Measurements from ENCODE around the gene RGS6.

RGS6 gene

GRCh38 chr14:72513965-72514659, 581.9 kb downstream of the RGS6 start:
- peak in 1 of 2 donors; percentile 7 for DNase-seq

GRCh38 chr14:72514660-72515025, 582.4 kb downstream of the RGS6 start:
- DNase-seq: no peak

GRCh38 chr14:72515779-72516770, 583.8 kb downstream of the RGS6 start:
- no peak for DNase-seq

- peak; percentile 67 to 71 for DNase-seq
Measured at GRCh38 chr14:72516936-72517700, 584.9 kb downstream of the RGS6 start.

GRCh38 chr14:72517736-72518135, 585.5 kb downstream of the RGS6 start:
- DNase-seq: no peak

- DNase-seq: peak in 1 of 2 donors; percentile 11
Measured at GRCh38 chr14:72518809-72519377, 586.7 kb downstream of the RGS6 start.

GRCh38 chr14:72519543-72519942, 587.3 kb downstream of the RGS6 start:
- no peak for DNase-seq

GRCh38 chr14:72521045-72521444, 588.8 kb downstream of the RGS6 start:
- no peak for DNase-seq

- DNase-seq: no peak
Measured at GRCh38 chr14:72521968-72522741, 589.9 kb downstream of the RGS6 start.

- no peak for DNase-seq
Measured at GRCh38 chr14:72522847-72523246, 590.6 kb downstream of the RGS6 start.

GRCh38 chr14:72523424-72524294, 591.4 kb downstream of the RGS6 start:
- DNase-seq: no peak

- DNase-seq: no peak
Measured at GRCh38 chr14:72524295-72524629, 592.0 kb downstream of the RGS6 start.

- no peak for DNase-seq
Measured at GRCh38 chr14:72525087-72525915, 593.1 kb downstream of the RGS6 start.

GRCh38 chr14:72527591-72527990, 595.4 kb downstream of the RGS6 start:
- DNase-seq: no peak

GRCh38 chr14:72528059-72528862, 596.0 kb downstream of the RGS6 start:
- DNase-seq: no peak

- no peak for DNase-seq
Measured at GRCh38 chr14:72528863-72529175, 596.6 kb downstream of the RGS6 start.

- DNase-seq: no peak
Measured at GRCh38 chr14:72532686-72533454, 600.6 kb downstream of the RGS6 start.

GRCh38 chr14:72535485-72535884, 603.3 kb downstream of the RGS6 start:
- no peak for DNase-seq

GRCh38 chr14:72538387-72538786, 606.2 kb downstream of the RGS6 start:
- DNase-seq: no peak

Measured in stimulated activated CD4-positive, alpha-beta T cell treated with anti-CD3 and anti-CD28 coated beads, Interleukin-2, amount 100 ng/mL, for 48 hours (primary cell).